Stomach smooth muscle (tissue), 2 donors: ENCODE measurements around the gene ATG10.

Source experiments
- H3K27ac ChIP-seq: one replicate; pipeline ENCODE4 v1.7.0; 2013; ENCODE audit warnings: mild to moderate bottlenecking, low read length, inconsistent platforms
- H3K27me3 ChIP-seq, 2 donors: one replicate each; pipeline ENCODE4 v1.7.0; 2013; ENCODE audit warnings: low read length in 2 of 2; ENCODE audit not compliant: insufficient read depth in 2 of 2, control insufficient read depth in 1 of 2
- H3K36me3 ChIP-seq, 2 donors: one replicate each; pipeline ENCODE4 v1.7.0; 2013; ENCODE audit warnings: low read length in 2 of 2; ENCODE audit not compliant: control insufficient read depth in 2 of 2, insufficient read depth in 2 of 2
- H3K4me1 ChIP-seq: one replicate; pipeline ENCODE4 v1.7.0; 2013; ENCODE audit warnings: low read length; ENCODE audit not compliant: control insufficient read depth, insufficient read depth
- H3K4me3 ChIP-seq, 2 donors: one replicate each; pipeline ENCODE4 v1.7.0; 2013; ENCODE audit warnings: low read length in 2 of 2
- H3K9ac ChIP-seq, 2 donors: one replicate each; pipeline ENCODE4 v1.7.0; 2013; ENCODE audit warnings: low read length in 2 of 2, mild to moderate bottlenecking in 1 of 2
- H3K9me3 ChIP-seq, 2 donors: one replicate each; pipeline ENCODE4 v1.7.0; 2013; ENCODE audit warnings: low read length in 2 of 2; ENCODE audit not compliant: control insufficient read depth in 2 of 2
- donor health status: healthy.
- donor health status: Pancreatic carcinoma.

The ATG10 gene

GRCh38 chr5:82277613-82277986 is 305.8 kb downstream of the ATG10 start:
- peak overlapping the region; percentile 96 for H3K4me3 ChIP-seq
- no peaks in the 10 kb centered on the region for H3K9me3 ChIP-seq
- peaks cover 3% of the 10 kb centered on the region for H3K4me1 ChIP-seq
- peak overlapping the region; percentile 89 to 95 for H3K9ac ChIP-seq
- peaks cover 18% of the 10 kb centered on the region in 2 donors for H3K36me3 ChIP-seq
- H3K27me3 ChIP-seq, result no peaks in the 10 kb centered on the region
- peak overlapping the region; percentile 69 for H3K27ac ChIP-seq

- H3K27ac ChIP-seq, result peak within 1 kb of the TSS; percentile 69
- no peaks in the 10 kb centered on the region for H3K9me3 ChIP-seq
- no peaks in the 10 kb centered on the region for H3K27me3 ChIP-seq
- H3K36me3 ChIP-seq, result peaks cover 18% of the 10 kb centered on the region in 2 donors
- peak within 1 kb of the TSS; percentile 96 for H3K4me3 ChIP-seq
- peaks cover 3% of the 10 kb centered on the region for H3K4me1 ChIP-seq
- H3K9ac ChIP-seq, result peak within 1 kb of the TSS; percentile 89 to 95
Observed at GRCh38 chr5:82277987-82278710, 306.3 kb downstream of the ATG10 start, which contains the start of gene RPS23. Gene RPS23 (minus strand): TSS chr5:82278354. CDS start chr5:82278323, 31 bp downstream.

GRCh38 chr5:82278711-82279370 is 307.0 kb downstream of the ATG10 start:
- Histone ChIP-seq H3K36me3 (peaks cover 18% of the 10 kb centered on the region in 2 donors), H3K27ac (peak overlapping the region; percentile 69), H3K9ac (peak overlapping the region; percentile 89 to 95), H3K27me3 (no peaks in the 10 kb centered on the region), H3K4me1 (peaks cover 3% of the 10 kb centered on the region), H3K4me3 (peak overlapping the region; percentile 96), H3K9me3 (no peaks in the 10 kb centered on the region)

DNA sequence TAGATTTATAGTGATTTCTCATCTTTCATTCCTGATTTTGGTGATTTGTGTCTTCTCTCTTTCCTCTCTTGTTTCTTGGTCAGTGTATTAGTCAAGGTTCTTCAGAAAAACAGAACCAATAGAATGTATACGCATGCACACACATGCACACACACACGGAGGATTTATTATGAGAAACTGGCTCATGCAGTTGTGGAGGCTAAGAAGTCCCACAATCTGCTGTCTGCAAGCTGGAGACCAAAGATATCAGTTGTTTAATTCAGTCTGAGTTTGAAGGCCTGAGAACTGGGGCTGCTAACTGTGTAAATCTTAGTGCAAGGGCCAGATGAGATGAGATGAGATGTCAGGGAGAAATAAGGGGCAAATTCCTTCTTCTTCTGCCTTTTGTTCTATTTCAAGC is 312.1 kb downstream of the ATG10 start:
- H3K27me3 ChIP-seq, result no peaks in the 10 kb centered on the region
- H3K9ac ChIP-seq, result no peak overlapping the region
- no peak overlapping the region for H3K4me3 ChIP-seq
- no peaks in the 10 kb centered on the region for H3K9me3 ChIP-seq
- no peak overlapping the region for H3K27ac ChIP-seq
- H3K36me3 ChIP-seq, result no peaks in the 10 kb centered on the region
- H3K4me1 ChIP-seq, result no peaks in the 10 kb centered on the region

GRCh38 chr5:82285206-82285605 is 313.4 kb downstream of the ATG10 start:
- H3K4me1 ChIP-seq, result no peaks in the 10 kb centered on the region
- no peak overlapping the region for H3K27ac ChIP-seq
- no peaks in the 10 kb centered on the region for H3K36me3 ChIP-seq
- H3K9me3 ChIP-seq, result no peaks in the 10 kb centered on the region
- no peaks in the 10 kb centered on the region for H3K27me3 ChIP-seq
- no peak overlapping the region for H3K4me3 ChIP-seq
- H3K9ac ChIP-seq, result no peak overlapping the region

GRCh38 chr5:82287625-82288024 is 315.8 kb downstream of the ATG10 start:
- Histone ChIP-seq H3K4me1 (no peaks in the 10 kb centered on the region), H3K27ac (no peak overlapping the region), H3K9ac (no peak overlapping the region), H3K9me3 (no peaks in the 10 kb centered on the region), H3K4me3 (no peak overlapping the region), H3K27me3 (no peaks in the 10 kb centered on the region), H3K36me3 (no peaks in the 10 kb centered on the region)

GRCh38 chr5:82290005-82290404 is 318.2 kb downstream of the ATG10 start:
- Histone ChIP-seq H3K27ac (no peak overlapping the region), H3K4me3 (no peak overlapping the region), H3K36me3 (no peaks in the 10 kb centered on the region), H3K4me1 (no peaks in the 10 kb centered on the region), H3K9me3 (no peaks in the 10 kb centered on the region), H3K9ac (no peak overlapping the region), H3K27me3 (no peaks in the 10 kb centered on the region)

- Histone ChIP-seq H3K27ac (no peak overlapping the region), H3K4me3 (no peak overlapping the region), H3K27me3 (no peaks in the 10 kb centered on the region), H3K9ac (no peak overlapping the region), H3K4me1 (no peaks in the 10 kb centered on the region), H3K9me3 (no peaks in the 10 kb centered on the region), H3K36me3 (no peaks in the 10 kb centered on the region)
Observed at GRCh38 chr5:82290908-82291307, 319.1 kb downstream of the ATG10 start.

- Histone ChIP-seq H3K27ac (no peak overlapping the region), H3K9ac (no peak overlapping the region), H3K36me3 (no peaks in the 10 kb centered on the region), H3K4me1 (no peaks in the 10 kb centered on the region), H3K9me3 (no peaks in the 10 kb centered on the region), H3K4me3 (no peak overlapping the region), H3K27me3 (no peaks in the 10 kb centered on the region)
Observed at GRCh38 chr5:82291420-82291819, 319.6 kb downstream of the ATG10 start.

GRCh38 chr5:82295144-82295543 is 323.3 kb downstream of the ATG10 start:
- no peak overlapping the region for H3K4me3 ChIP-seq
- no peak overlapping the region for H3K9ac ChIP-seq
- H3K9me3 ChIP-seq, result no peaks in the 10 kb centered on the region
- no peak overlapping the region for H3K27ac ChIP-seq
- no peaks in the 10 kb centered on the region for H3K27me3 ChIP-seq
- no peaks in the 10 kb centered on the region for H3K4me1 ChIP-seq
- no peaks in the 10 kb centered on the region for H3K36me3 ChIP-seq

DNA sequence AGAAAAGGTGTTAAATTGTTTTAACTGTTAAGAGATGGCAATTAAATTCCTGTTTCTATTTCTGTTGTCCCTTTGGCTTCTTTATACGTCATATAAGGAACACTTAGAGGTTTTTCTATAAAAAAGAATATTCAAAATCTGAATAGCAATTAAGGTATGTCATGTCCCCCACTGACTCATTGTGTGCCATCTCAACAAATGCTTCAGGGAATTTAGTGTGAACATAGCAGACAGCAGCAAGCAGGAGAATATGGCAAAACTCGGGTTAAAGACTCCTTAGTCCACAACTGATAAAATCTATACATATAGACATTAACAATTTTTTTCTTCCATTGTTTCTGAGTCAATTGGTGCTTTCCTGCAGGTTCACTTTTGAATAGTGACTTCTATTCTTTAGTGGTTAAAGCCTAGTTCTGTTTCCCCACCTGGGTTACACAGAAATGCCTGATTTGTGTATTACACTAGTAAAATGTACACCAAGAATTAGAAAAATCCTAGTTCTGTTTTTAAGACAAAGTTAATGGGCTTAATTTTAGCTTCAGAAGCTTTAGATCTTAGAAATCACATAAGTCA is 324.2 kb downstream of the ATG10 start:
- Histone ChIP-seq H3K4me3 (no peak overlapping the region), H3K27ac (no peak overlapping the region), H3K9ac (no peak overlapping the region), H3K9me3 (no peaks in the 10 kb centered on the region), H3K27me3 (no peaks in the 10 kb centered on the region), H3K4me1 (no peaks in the 10 kb centered on the region), H3K36me3 (no peaks in the 10 kb centered on the region)
